Keratinocyte (primary cell): ENCODE results near the gene SLC25A47. TPM values are rescaled to one million over a fixed set of nuclear protein-coding genes. Genes with fewer than 3 reads are reported as not detected.

Experiments
- DNase-seq: peaks from one replicate; pipeline ENCODE4 v3.0.0-alpha.2; 2011; ENCODE audit warnings: low read depth, missing footprints, low spot score
- FAIRE-seq: peaks from 2 replicates; lab custom pipeline; 2011; peaks lifted over from hg19 to GRCh38; lab: Jason Lieb, UNC
- H2AFZ ChIP-seq: 2 replicates; pipeline ENCODE4 v1.6.0; 2012; ENCODE audit warnings: low read length, control low read depth, inconsistent platforms; ENCODE audit not compliant: control insufficient read depth
- H3K27ac ChIP-seq: 2 replicates; pipeline ENCODE4 v1.5.1; 2011; ENCODE audit warnings: low read length; ENCODE audit not compliant: control insufficient read depth, insufficient read depth
- H3K27me3 ChIP-seq: 3 replicates; pipeline ENCODE4 v1.6.0; 2011; ENCODE audit warnings: low read length; ENCODE audit not compliant: control insufficient read depth, insufficient read depth; ENCODE audit errors: extremely low read depth
- H3K36me3 ChIP-seq, 2 experiments: 2 replicates in 1 of 2; 3 replicates in 1 of 2; pipeline ENCODE4 v1.5.1; 2011; ENCODE audit warnings: low read length in 2 of 2, mild to moderate bottlenecking in 1 of 2; ENCODE audit not compliant: control insufficient read depth in 2 of 2, insufficient read depth in 2 of 2; ENCODE audit errors: extremely low read depth in 1 of 2
- H3K4me1 ChIP-seq: 3 replicates; pipeline ENCODE4 v1.5.1; 2011; ENCODE audit warnings: low read length; ENCODE audit not compliant: control insufficient read depth, insufficient read depth; ENCODE audit errors: extremely low read depth
- H3K4me2 ChIP-seq: 3 replicates; pipeline ENCODE4 v1.6.0; 2011; ENCODE audit warnings: low read depth, low read length; ENCODE audit not compliant: control insufficient read depth, insufficient read depth; ENCODE audit errors: extremely low read depth
- H3K4me3 ChIP-seq, 3 experiments: fragments of 200-600 bp in 1 of 3; sonication (generic) in 1 of 3; 2 replicates in 2 of 3; 3 replicates in 1 of 3; pipeline ENCODE4 v1.5.1; 2011 to 2016; ENCODE audit warnings: low read length in 3 of 3, mild to moderate bottlenecking in 3 of 3, control low read depth in 2 of 3, inconsistent platforms in 1 of 3, low read depth in 1 of 3, mixed read lengths in 1 of 3, mixed run types in 1 of 3, moderate library complexity in 1 of 3; ENCODE audit not compliant: control insufficient read depth in 2 of 3, insufficient read depth in 2 of 3; ENCODE audit errors: extremely low read depth in 1 of 3
- H3K79me2 ChIP-seq: 2 replicates; pipeline ENCODE4 v1.6.0; 2012; ENCODE audit warnings: low read length; ENCODE audit not compliant: control insufficient read depth, insufficient read depth
- H3K9ac ChIP-seq: 3 replicates; pipeline ENCODE4 v1.6.0; 2011; ENCODE audit warnings: low read length; ENCODE audit not compliant: control insufficient read depth, insufficient read depth; ENCODE audit errors: extremely low read depth
- H3K9me1 ChIP-seq: 3 replicates; pipeline ENCODE4 v1.6.0; 2011; ENCODE audit warnings: low read length; ENCODE audit not compliant: control insufficient read depth, insufficient read depth; ENCODE audit errors: extremely low read depth
- H3K9me3 ChIP-seq: 2 replicates; pipeline ENCODE4 v1.5.1; 2012; ENCODE audit warnings: low read depth, low read length; ENCODE audit not compliant: control insufficient read depth
- H4K20me1 ChIP-seq: 3 replicates; pipeline ENCODE4 v1.6.0; 2011; ENCODE audit warnings: low read length; ENCODE audit not compliant: control insufficient read depth, insufficient read depth; ENCODE audit errors: extremely low read depth
- CTCF ChIP-seq, 3 experiments: IDR thresholded peaks in 1 of 3; conservative IDR thresholded peaks in 1 of 3; optimal IDR thresholded peaks in 1 of 3; 2 replicates in 2 of 3; 3 replicates in 1 of 3; pipeline versions ENCODE3 to v1.5.1; 2011; ENCODE audit warnings: low read length in 3 of 3, mild to moderate bottlenecking in 3 of 3, moderate library complexity in 2 of 3, control low read depth in 1 of 3, inconsistent platforms in 1 of 3; ENCODE audit not compliant: insufficient read depth in 2 of 3; ENCODE audit errors: extremely low read depth in 1 of 3
- EZH2 ChIP-seq: IDR thresholded peaks from one replicate; pipeline ENCODE4 v1.6.1; 2012; ENCODE audit warnings: inconsistent platforms, mild to moderate bottlenecking, low read length, moderate library complexity
- dilution Hi-C: fragments of 300-500 bp; cut with MboI; formaldehyde crosslinking; loops from one replicate; pipeline ENCODE4 v1.7.0; 2020; ENCODE audit warnings: low sequenced_read_pairs; ENCODE audit not compliant: extremely low pct_ligation_motif_present
- polyA plus RNA-seq, 5 experiments: library from polyadenylated mRNA; depleted of rRNA in 3 of 5; stranded (reverse) in 3 of 5; stranded (forward) in 1 of 5; unstranded in 1 of 5; fragments of >200 nt; gene quantifications; 1 replicate in 1 of 5; 2 replicates in 3 of 5; 3 replicates in 1 of 5; pipeline versions ENCODE4 v1.2.1 to v1.2.3, GENCODE V29; 2011 to 2012; ENCODE audit warnings: missing spikeins in 2 of 5, low read depth in 1 of 5, low replicate concordance in 1 of 5

Gene SLC25A47
- polyA plus RNA-seq, 1 donor (not counting 4 experiments of a cell fraction or from before 2014, with no cell fraction given) = not detected

GRCh38 chr14:100323942-100324307 lies 786 bp downstream of the SLC25A47 start:
- H3K9ac ChIP-seq = no peak overlapping the region
- no peaks in the 10 kb centered on the region for H3K79me2 ChIP-seq
- no peaks in the 10 kb centered on the region for H3K36me3 ChIP-seq
- H3K4me2 ChIP-seq = no peak overlapping the region
- dilution Hi-C loops = no loop called here
- H3K4me1 ChIP-seq = peaks cover 9% of the 10 kb centered on the region
- TF ChIP-seq CTCF (optimal IDR thresholded peaks at IDR 0.05 in 1 of 3, IDR thresholded peaks at IDR 0.05 in 1 of 3, conservative IDR thresholded peaks at IDR 0.05 in 1 of 3; ENCODE audit: extremely low read depth in 1 of 3, insufficient read depth in 2 of 3, low read length in 3 of 3) (no peak), EZH2 (no peak)
- no peak overlapping the region for H3K27ac ChIP-seq
- H3K4me3 ChIP-seq = no peak overlapping the region
- peaks cover 2% of the 10 kb centered on the region for H3K27me3 ChIP-seq
- H3K9me3 ChIP-seq = no peaks in the 10 kb centered on the region
- no peak overlapping the region for H2AFZ ChIP-seq
- DNase-seq (no peak), FAIRE-seq (no peak)
- peaks cover 2% of the 10 kb centered on the region for H3K9me1 ChIP-seq
- H4K20me1 ChIP-seq = no peaks in the 10 kb centered on the region

- Histone ChIP-seq H3K4me3 (no peak overlapping the region), H3K27me3 (peaks cover 2% of the 10 kb centered on the region), H3K4me1 (peaks cover 5% of the 10 kb centered on the region), H3K36me3 (no peaks in the 10 kb centered on the region), H3K27ac (no peak overlapping the region), H3K4me2 (no peak overlapping the region), H4K20me1 (no peaks in the 10 kb centered on the region), H3K9me1 (no peaks in the 10 kb centered on the region), H3K79me2 (no peaks in the 10 kb centered on the region), H3K9ac (no peak overlapping the region), H3K9me3 (no peaks in the 10 kb centered on the region), H2AFZ (peak overlapping the region; percentile 37)
- no peak for DNase-seq
- no peak for FAIRE-seq
- dilution Hi-C loops = no loop called here
- TF ChIP-seq CTCF (optimal IDR thresholded peaks at IDR 0.05 in 1 of 3, IDR thresholded peaks at IDR 0.05 in 1 of 3, conservative IDR thresholded peaks at IDR 0.05 in 1 of 3; ENCODE audit: extremely low read depth in 1 of 3, insufficient read depth in 2 of 3, low read length in 3 of 3) (no peak), EZH2 (no peak)
Measured at GRCh38 chr14:100325231-100325632, 2.1 kb downstream of the SLC25A47 start.
